HEK293 (cell line): ENCODE data around the gene SLC25A38.

Experiments used
- CTCF ChIA-PET: fragments of 350-600 bp; formaldehyde crosslinking; extraction: SDS; loops from one replicate; lab custom pipeline; 2021; ENCODE audit warnings: antibody characterized with exemption; lab: Yijun Ruan, JAX
- POLR2A ChIA-PET: fragments of 300-600 bp; formaldehyde crosslinking; extraction: SDS; loops from one replicate; lab custom pipeline; 2020; ENCODE audit warnings: antibody characterized with exemption, inconsistent platforms; lab: Yijun Ruan, JAX
- H3K27ac ChIP-seq: fragments of 200-500 bp; sonication (Bioruptor generic); 2 replicates; pipeline ENCODE4 v1.5.1; 2014; ENCODE audit warnings: low read depth, low read length, control low read depth, inconsistent platforms; ENCODE audit errors: extremely low read depth
- H3K36me3 ChIP-seq, 2 experiments: fragments of 200-500 bp in 1 of 2; sonication (Bioruptor generic) in 1 of 2; 1 replicate in 1 of 2; 2 replicates in 1 of 2; pipeline ENCODE4 v1.5.1; 2014 to 2017; ENCODE audit warnings: inconsistent platforms in 2 of 2, low read length in 2 of 2; ENCODE audit not compliant: control insufficient read depth in 2 of 2, insufficient read depth in 1 of 2
- H3K4me1 ChIP-seq: fragments of 200-500 bp; sonication (Bioruptor generic); 2 replicates; pipeline ENCODE4 v1.5.1; 2014; ENCODE audit warnings: mild to moderate bottlenecking, low read length, inconsistent platforms; ENCODE audit not compliant: control insufficient read depth, insufficient read depth
- H3K4me3 ChIP-seq: 2 replicates; pipeline ENCODE4 v1.5.1; 2011; ENCODE audit warnings: low read depth, mild to moderate bottlenecking, control low read depth, low read length, moderate library complexity
- H3K9me3 ChIP-seq: fragments of 200-500 bp; sonication (Bioruptor generic); 2 replicates; pipeline ENCODE4 v1.5.1; 2014; ENCODE audit warnings: low read depth, low read length, inconsistent platforms; ENCODE audit not compliant: control insufficient read depth, insufficient read depth
- BCL11B ChIP-seq: fragments of 450-650 bp; formaldehyde crosslinking; IDR thresholded peaks from 2 replicates; pipeline ENCODE4 v1.5.1; 2016; ENCODE audit warnings: low read depth, missing biosample characterization, missing genetic modification characterization
- MZF1 ChIP-seq: fragments of 450-650 bp; formaldehyde crosslinking; IDR thresholded peaks from 2 replicates; pipeline ENCODE4 v1.5.1; 2017; ENCODE audit warnings: missing biosample characterization, missing genetic modification characterization, borderline replicate concordance
- REPIN1 ChIP-seq: fragments of 450-650 bp; formaldehyde crosslinking; IDR thresholded peaks from 2 replicates; pipeline ENCODE4 v1.5.1; 2017; ENCODE audit warnings: missing biosample characterization, missing genetic modification characterization, low read depth
- ZBTB17 ChIP-seq: fragments of 450-650 bp; formaldehyde crosslinking; IDR thresholded peaks from 2 replicates; pipeline ENCODE4 v1.5.1; 2016; ENCODE audit warnings: missing biosample characterization, missing genetic modification characterization
- ZBTB26 ChIP-seq: fragments of 450-650 bp; formaldehyde crosslinking; optimal IDR thresholded peaks from 2 replicates; pipeline ENCODE3; 2016; ENCODE audit warnings: missing biosample characterization, mild to moderate bottlenecking, missing genetic modification characterization
- ZNF18 ChIP-seq: fragments of 450-650 bp; formaldehyde crosslinking; IDR thresholded peaks from 2 replicates; pipeline ENCODE4 v1.5.1; 2016; ENCODE audit warnings: missing biosample characterization, missing genetic modification characterization
- ZNF184 ChIP-seq: fragments of 450-650 bp; IDR thresholded peaks from 2 replicates; pipeline ENCODE4 v1.5.1; 2018; ENCODE audit warnings: missing biosample characterization, mild to moderate bottlenecking, missing genetic modification characterization
- ZNF211 ChIP-seq: fragments of 450-650 bp; formaldehyde crosslinking; IDR thresholded peaks from 2 replicates; pipeline ENCODE4 v1.5.1; 2016; ENCODE audit warnings: low read depth, missing biosample characterization, missing genetic modification characterization
- ZNF514 ChIP-seq: fragments of 450-650 bp; formaldehyde crosslinking; IDR thresholded peaks from 2 replicates; pipeline ENCODE4 v1.5.1; 2016; ENCODE audit warnings: missing biosample characterization, missing genetic modification characterization
- ZNF645 ChIP-seq: fragments of 450-650 bp; formaldehyde crosslinking; IDR thresholded peaks from 2 replicates; pipeline ENCODE4; 2016; ENCODE audit warnings: missing biosample characterization, missing genetic modification characterization
- ZNF654 ChIP-seq: fragments of 450-650 bp; formaldehyde crosslinking; IDR thresholded peaks from 2 replicates; pipeline ENCODE4 v1.5.1; 2016; ENCODE audit warnings: low read depth, missing biosample characterization, missing genetic modification characterization
- ZNF658 ChIP-seq: fragments of 450-650 bp; formaldehyde crosslinking; IDR thresholded peaks from 2 replicates; pipeline ENCODE4; 2016; ENCODE audit warnings: missing biosample characterization, missing genetic modification characterization
- ZNF660 ChIP-seq: fragments of 450-650 bp; IDR thresholded peaks from 2 replicates; pipeline ENCODE4 v1.5.1; 2018; ENCODE audit warnings: missing biosample characterization, mild to moderate bottlenecking, missing genetic modification characterization
- ZNF670 ChIP-seq: fragments of 450-650 bp; formaldehyde crosslinking; IDR thresholded peaks from 2 replicates; pipeline ENCODE4 v1.5.1; 2016; ENCODE audit warnings: missing biosample characterization, missing genetic modification characterization, low read depth
- TF ChIP-seq, protein P1 (sequence below): fragments of 450-650 bp; formaldehyde crosslinking; conservative IDR thresholded peaks from 2 replicates; pipeline ENCODE4 v1.5.1; 2016; ENCODE audit warnings: low read depth, missing biosample characterization, missing genetic modification characterization
- TF ChIP-seq, protein P2 (sequence below): fragments of 450-650 bp; formaldehyde crosslinking; IDR thresholded peaks from 2 replicates; pipeline ENCODE4 v1.5.1; 2016; ENCODE audit warnings: missing biosample characterization, missing genetic modification characterization

SLC25A38 gene

GRCh38 chr3:39446444-39446843 lies 63.3 kb downstream of the SLC25A38 start:
- TF ChIP-seq BCL11B (tag by site-specific recombination) (no peak), ZNF18 (tag by site-specific recombination) (no peak), ZNF211 (no peak), ZNF660 (no peak), ZNF514 (no peak), ZNF658 (tag by site-specific recombination) (no peak), ZNF184 (no peak), REPIN1 (tag by site-specific recombination) (no peak), ZBTB26 (tag by site-specific recombination) (no peak), MZF1 (tag by site-specific recombination) (no peak), ZNF670 (no peak), ZBTB17 (tag by site-specific recombination) (no peak), ZNF654 (tag by site-specific recombination) (no peak), ZNF645 (tag by site-specific recombination) (no peak)
- TF ChIP-seq, protein P1, sequence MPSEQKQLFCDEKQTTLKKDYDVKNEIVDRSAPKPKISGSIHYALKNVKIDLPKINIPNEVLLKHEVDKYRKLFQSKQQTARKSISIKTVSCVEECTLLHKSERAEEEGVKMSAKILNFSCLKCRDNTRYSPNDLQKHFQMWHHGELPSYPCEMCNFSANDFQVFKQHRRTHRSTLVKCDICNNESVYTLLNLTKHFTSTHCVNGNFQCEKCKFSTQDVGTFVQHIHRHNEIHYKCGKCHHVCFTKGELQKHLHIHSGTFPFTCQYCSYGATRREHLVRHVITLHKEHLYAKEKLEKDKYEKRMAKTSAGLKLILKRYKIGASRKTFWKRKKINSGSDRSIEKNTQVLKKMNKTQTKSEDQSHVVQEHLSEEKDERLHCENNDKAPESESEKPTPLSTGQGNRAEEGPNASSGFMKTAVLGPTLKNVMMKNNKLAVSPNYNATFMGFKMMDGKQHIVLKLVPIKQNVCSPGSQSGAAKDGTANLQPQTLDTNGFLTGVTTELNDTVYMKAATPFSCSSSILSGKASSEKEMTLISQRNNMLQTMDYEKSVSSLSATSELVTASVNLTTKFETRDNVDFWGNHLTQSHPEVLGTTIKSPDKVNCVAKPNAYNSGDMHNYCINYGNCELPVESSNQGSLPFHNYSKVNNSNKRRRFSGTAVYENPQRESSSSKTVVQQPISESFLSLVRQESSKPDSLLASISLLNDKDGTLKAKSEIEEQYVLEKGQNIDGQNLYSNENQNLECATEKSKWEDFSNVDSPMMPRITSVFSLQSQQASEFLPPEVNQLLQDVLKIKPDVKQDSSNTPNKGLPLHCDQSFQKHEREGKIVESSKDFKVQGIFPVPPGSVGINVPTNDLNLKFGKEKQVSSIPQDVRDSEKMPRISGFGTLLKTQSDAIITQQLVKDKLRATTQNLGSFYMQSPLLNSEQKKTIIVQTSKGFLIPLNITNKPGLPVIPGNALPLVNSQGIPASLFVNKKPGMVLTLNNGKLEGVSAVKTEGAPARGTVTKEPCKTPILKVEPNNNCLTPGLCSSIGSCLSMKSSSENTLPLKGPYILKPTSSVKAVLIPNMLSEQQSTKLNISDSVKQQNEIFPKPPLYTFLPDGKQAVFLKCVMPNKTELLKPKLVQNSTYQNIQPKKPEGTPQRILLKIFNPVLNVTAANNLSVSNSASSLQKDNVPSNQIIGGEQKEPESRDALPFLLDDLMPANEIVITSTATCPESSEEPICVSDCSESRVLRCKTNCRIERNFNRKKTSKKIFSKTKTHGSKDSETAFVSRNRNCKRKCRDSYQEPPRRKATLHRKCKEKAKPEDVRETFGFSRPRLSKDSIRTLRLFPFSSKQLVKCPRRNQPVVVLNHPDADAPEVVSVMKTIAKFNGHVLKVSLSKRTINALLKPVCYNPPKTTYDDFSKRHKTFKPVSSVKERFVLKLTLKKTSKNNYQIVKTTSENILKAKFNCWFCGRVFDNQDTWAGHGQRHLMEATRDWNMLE (tag by site-specific recombination), result no peak
- TF ChIP-seq, protein P2, sequence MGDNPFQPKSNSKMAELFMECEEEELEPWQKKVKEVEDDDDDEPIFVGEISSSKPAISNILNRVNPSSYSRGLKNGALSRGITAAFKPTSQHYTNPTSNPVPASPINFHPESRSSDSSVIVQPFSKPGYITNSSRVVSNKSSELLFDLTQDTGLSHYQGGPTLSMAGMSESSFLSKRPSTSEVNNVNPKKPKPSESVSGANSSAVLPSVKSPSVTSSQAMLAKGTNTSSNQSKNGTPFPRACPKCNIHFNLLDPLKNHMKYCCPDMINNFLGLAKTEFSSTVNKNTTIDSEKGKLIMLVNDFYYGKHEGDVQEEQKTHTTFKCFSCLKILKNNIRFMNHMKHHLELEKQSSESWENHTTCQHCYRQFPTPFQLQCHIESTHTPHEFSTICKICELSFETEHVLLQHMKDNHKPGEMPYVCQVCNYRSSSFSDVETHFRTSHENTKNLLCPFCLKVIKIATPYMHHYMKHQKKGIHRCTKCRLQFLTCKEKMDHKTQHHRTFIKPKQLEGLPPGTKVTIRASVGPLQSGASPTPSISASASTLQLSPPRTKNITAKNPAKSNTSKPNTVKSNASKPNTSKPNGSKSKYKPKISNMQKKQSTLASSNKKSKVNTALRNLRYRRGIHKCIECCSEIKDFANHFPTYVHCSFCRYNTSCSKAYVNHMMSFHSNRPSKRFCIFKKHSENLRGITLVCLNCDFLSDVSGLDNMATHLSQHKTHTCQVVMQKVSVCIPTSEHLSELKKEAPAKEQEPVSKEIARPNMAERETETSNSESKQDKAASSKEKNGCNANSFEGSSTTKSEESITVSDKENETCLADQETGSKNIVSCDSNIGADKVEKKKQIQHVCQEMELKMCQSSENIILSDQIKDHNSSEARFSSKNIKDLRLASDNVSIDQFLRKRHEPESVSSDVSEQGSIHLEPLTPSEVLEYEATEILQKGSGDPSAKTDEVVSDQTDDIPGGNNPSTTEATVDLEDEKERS (tag by site-specific recombination), result no peak
- ChIA-PET POLR2A (no interaction called here), CTCF (interaction anchor here (0.6 to 8.3 kb wide), 8 partner anchors 12 to 962 kb away, joined by 3 to 86 read pairs (median 4); no protein-coding TSS in a partner anchor)

More at GRCh38 chr3:39446444-39446843, 63.3 kb downstream of the SLC25A38 start:
- H3K4me3 ChIP-seq, result no peak overlapping the region
- no peak overlapping the region for H3K27ac ChIP-seq
- H3K9me3 ChIP-seq, result no peaks in the 10 kb centered on the region
- no peaks in the 10 kb centered on the region for H3K36me3 ChIP-seq
- H3K4me1 ChIP-seq, result no peaks in the 10 kb centered on the region
